Esophagus muscularis mucosa (tissue), 4 donors: ENCODE results near the gene ASAP2. TPM values are rescaled to one million over a fixed set of nuclear protein-coding genes. Genes with fewer than 3 reads are reported as not detected.
A peak's percentile ranks its signal among the peaks of the same experiment; 100 is the strongest.

ENCODE experiments used
- DNase-seq: peaks from one replicate; pipeline ENCODE4 v3.0.0-alpha.2; 2017; ENCODE audit errors: extremely low spot score
- H3K27ac ChIP-seq, 4 donors: fragments of 200-600 bp; sonication (generic); replicated peaks in 1 of 4; 1 replicate in 3 of 4; 2 replicates in 1 of 4; pipeline ENCODE4 v1.5.1; 2016 to 2019; ENCODE audit warnings: mild to moderate bottlenecking in 1 of 4
- H3K27me3 ChIP-seq, 4 donors: fragments of 200-600 bp; sonication (generic); one replicate each; pipeline versions ENCODE4 v1.5.1 to v1.6.0; 2016 to 2019
- H3K36me3 ChIP-seq, 4 donors: fragments of 200-600 bp; sonication (generic); one replicate each; pipeline ENCODE4 v1.5.1; 2016 to 2019
- H3K4me1 ChIP-seq, 4 donors: fragments of 200-600 bp; sonication (generic); one replicate each; pipeline ENCODE4 v1.5.1; 2016 to 2019
- H3K4me3 ChIP-seq, 4 donors: fragments of 200-600 bp; sonication (generic); 1 replicate in 2 of 4; 2 replicates in 2 of 4; pipeline ENCODE4 v1.5.1; 2016 to 2019; ENCODE audit warnings: mild to moderate bottlenecking in 4 of 4, moderate library complexity in 1 of 4
- H3K9me3 ChIP-seq, 4 donors: fragments of 200-600 bp; sonication (generic); 1 replicate in 3 of 4; 2 replicates in 1 of 4; pipeline ENCODE4 v1.5.1; 2016 to 2019
- CTCF ChIP-seq, 3 experiments: fragments of 200-600 bp in 2 of 3; fragments of 450-650 bp in 1 of 3; sonication (generic) in 2 of 3; IDR thresholded peaks; one replicate each; pipeline ENCODE4 v1.5.1; 2017 to 2019; ENCODE audit warnings: antibody characterized with exemption in 3 of 3, mild to moderate bottlenecking in 2 of 3, moderate library complexity in 1 of 3
- EP300 ChIP-seq: sonication (generic); formaldehyde crosslinking; IDR thresholded peaks from one replicate; pipeline ENCODE4 v1.6.1; 2017; ENCODE audit warnings: antibody characterized with exemption
- POLR2A ChIP-seq: fragments of 450-650 bp; IDR thresholded peaks from one replicate; pipeline ENCODE4 v1.6.1; 2017; ENCODE audit warnings: antibody characterized with exemption, moderate library complexity, mild to moderate bottlenecking, low read depth
- POLR2AphosphoS5 ChIP-seq, 2 donors: sonication (generic); formaldehyde crosslinking; IDR thresholded peaks; one replicate each; pipeline ENCODE4 v1.6.1; 2017; ENCODE audit warnings: antibody characterized with exemption in 2 of 2
- WGBS: methylation state at CpG from one replicate; pipeline ENCODE4 v1.1.5; 2018; 5-methylcytosine and 5-hydroxymethylcytosine counted together
- intact Hi-C: fragments of 100-400 bp; cut with DNase I; formaldehyde crosslinking; loops from one replicate; pipeline ENCODE4 v1.15.1; 2023
- total RNA-seq, 4 donors: library from RNA; depleted of rRNA; stranded (reverse); fragments of >200 nt; gene quantifications; one replicate each; pipeline versions ENCODE4 v1.1.0 to v1.2.1, GENCODE V29; 2016

The ASAP2 gene
- total RNA-seq, 4 donors from 2014 or later = 18.7 to 24.0 (median 21.3) TPM

GRCh38 chr2:9300829-9301453, 94.3 kb downstream of the ASAP2 start:
- Histone ChIP-seq H3K4me3 (no peak overlapping the region), H3K27me3 (no peaks in the 10 kb centered on the region), H3K36me3 (no peaks in the 10 kb centered on the region), H3K9me3 (no peaks in the 10 kb centered on the region), H3K4me1 (peaks cover 28 to 72% (median 51%) of the 10 kb centered on the region in 4 donors), H3K27ac (peak overlapping the region in 1 of 4 donors; percentile 39)
- no peak for TF ChIP-seq EP300
- TF ChIP-seq POLR2AphosphoS5 (IDR thresholded peaks at IDR 0.05) = no peak
- no peak for TF ChIP-seq POLR2A
- no peak for TF ChIP-seq CTCF (IDR thresholded peaks at IDR 0.05)
- no peak for DNase-seq
- intact Hi-C loops = no loop called here
- 63% methylated on average over 10 of the region's 10 CpGs for WGBS

GRCh38 chr2:9302755-9303154, 96.1 kb downstream of the ASAP2 start:
- no peak for DNase-seq
- 86% methylated on average over 1 of the region's 2 CpGs for WGBS
- no peaks in the 10 kb centered on the region for H3K36me3 ChIP-seq
- H3K4me3 ChIP-seq = no peak overlapping the region
- no peak overlapping the region for H3K27ac ChIP-seq
- TF ChIP-seq POLR2AphosphoS5 (IDR thresholded peaks at IDR 0.05) = no peak
- no peak for TF ChIP-seq POLR2A
- TF ChIP-seq EP300 = no peak
- TF ChIP-seq CTCF (IDR thresholded peaks at IDR 0.05) = no peak
- no peaks in the 10 kb centered on the region for H3K27me3 ChIP-seq
- peaks cover 38 to 77% (median 53%) of the 10 kb centered on the region in 4 donors for H3K4me1 ChIP-seq
- intact Hi-C loops = no loop called here
- no peaks in the 10 kb centered on the region for H3K9me3 ChIP-seq

- Histone ChIP-seq H3K4me3 (no peak overlapping the region), H3K9me3 (no peaks in the 10 kb centered on the region), H3K36me3 (no peaks in the 10 kb centered on the region), H3K27ac (no peak overlapping the region), H3K27me3 (no peaks in the 10 kb centered on the region), H3K4me1 (peaks cover 34 to 76% (median 52%) of the 10 kb centered on the region in 4 donors)
- DNase-seq = no peak
- intact Hi-C loops = no loop called here
- WGBS = over 99% methylated on average over 9 of the region's 11 CpGs
- no peak for TF ChIP-seq EP300
- TF ChIP-seq POLR2A = no peak
- TF ChIP-seq CTCF (IDR thresholded peaks at IDR 0.05) = no peak
- TF ChIP-seq POLR2AphosphoS5 (IDR thresholded peaks at IDR 0.05) = no peak
Measured at GRCh38 chr2:9303528-9304225, 97.1 kb downstream of the ASAP2 start.

GRCh38 chr2:9306911-9307310, 100.3 kb downstream of the ASAP2 start:
- H3K27me3 ChIP-seq = no peaks in the 10 kb centered on the region
- no peaks in the 10 kb centered on the region for H3K9me3 ChIP-seq
- H3K4me3 ChIP-seq = no peak overlapping the region
- peaks cover 35 to 70% (median 56%) of the 10 kb centered on the region in 4 donors for H3K4me1 ChIP-seq
- H3K27ac ChIP-seq = peak overlapping the region in 2 of 4 donors; percentile 44 to 50
- intact Hi-C loops = no loop called here
- DNase-seq = no peak
- 83% methylated on average over 4 of the region's 8 CpGs for WGBS
- TF ChIP-seq EP300 = no peak
- no peak for TF ChIP-seq POLR2AphosphoS5 (IDR thresholded peaks at IDR 0.05)
- no peak for TF ChIP-seq POLR2A
- TF ChIP-seq CTCF (IDR thresholded peaks at IDR 0.05) = no peak
- H3K36me3 ChIP-seq = no peaks in the 10 kb centered on the region
